GM10248 (cell line): ENCODE results near the gene MAPK14.

ENCODE experiments used
- CTCF ChIA-PET: fragments of 300-600 bp; sonication (Branson Sonifier 250); formaldehyde crosslinking; extraction: SDS; loops from one replicate; lab custom pipeline; 2021; ENCODE audit warnings: antibody characterized with exemption; lab: Yijun Ruan, JAX
- POLR2A ChIA-PET: fragments of 350-650 bp; sonication (Branson Sonifier 250); formaldehyde crosslinking; extraction: SDS; loops from one replicate; lab custom pipeline; 2020; ENCODE audit warnings: antibody characterized with exemption; lab: Yijun Ruan, JAX
- DNase-seq: peaks from one replicate; pipeline ENCODE4 v3.0.0; 2012; ENCODE audit errors: extremely low spot score
- CTCF ChIP-seq: IDR thresholded peaks from 2 replicates; pipeline ENCODE4 v1.5.1; 2012; ENCODE audit warnings: mild to moderate bottlenecking, low read depth; ENCODE audit errors: extremely low read depth, missing control alignments, control extremely low read depth

The MAPK14 gene

GRCh38 chr6:36147294-36147693 lies 119.7 kb downstream of the MAPK14 start:
- CTCF ChIA-PET = interaction anchor here (0.6 kb wide), 1 partner anchor 193 kb away, joined by 3 read pairs; no protein-coding TSS in a partner anchor
- no peak for DNase-seq
- TF ChIP-seq CTCF = no peak
- POLR2A ChIA-PET = no interaction called here

- DNase-seq = no peak
- POLR2A ChIA-PET = no interaction called here
- no peak for TF ChIP-seq CTCF
- CTCF ChIA-PET = interaction anchor here (1.1 to 1.5 kb wide), 2 partner anchors 19 to 54 kb away, joined by 3 to 4 read pairs; partner anchors contain the start of gene MAPK13
Observed at GRCh38 chr6:36149476-36149875, 121.9 kb downstream of the MAPK14 start.

DNA sequence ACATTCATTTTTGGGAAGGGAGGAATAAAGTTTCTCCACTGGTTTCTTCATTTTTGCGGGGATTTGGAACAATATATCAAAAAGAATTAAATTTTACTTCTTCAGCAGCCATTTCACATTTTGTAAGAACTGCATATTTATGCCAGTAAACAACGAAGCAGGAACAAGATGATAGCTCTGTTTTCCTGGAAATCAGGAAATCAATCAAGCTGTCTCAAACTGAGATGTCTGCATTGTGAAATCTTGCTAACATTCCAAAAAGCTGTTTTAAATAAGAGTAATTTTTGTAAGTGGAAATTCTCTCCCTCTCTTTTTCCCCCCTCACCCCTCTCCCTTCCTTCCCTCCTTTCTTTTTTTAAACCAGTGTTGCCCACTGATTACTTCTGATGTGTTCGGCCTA lies 122.7 kb downstream of the MAPK14 start:
- no peak for DNase-seq
- POLR2A ChIA-PET = no interaction called here
- CTCF ChIA-PET = interaction anchor here (1.1 to 1.5 kb wide), 2 partner anchors 20 to 55 kb away, joined by 3 to 4 read pairs; partner anchors contain the start of gene MAPK13
- no peak for TF ChIP-seq CTCF

DNA sequence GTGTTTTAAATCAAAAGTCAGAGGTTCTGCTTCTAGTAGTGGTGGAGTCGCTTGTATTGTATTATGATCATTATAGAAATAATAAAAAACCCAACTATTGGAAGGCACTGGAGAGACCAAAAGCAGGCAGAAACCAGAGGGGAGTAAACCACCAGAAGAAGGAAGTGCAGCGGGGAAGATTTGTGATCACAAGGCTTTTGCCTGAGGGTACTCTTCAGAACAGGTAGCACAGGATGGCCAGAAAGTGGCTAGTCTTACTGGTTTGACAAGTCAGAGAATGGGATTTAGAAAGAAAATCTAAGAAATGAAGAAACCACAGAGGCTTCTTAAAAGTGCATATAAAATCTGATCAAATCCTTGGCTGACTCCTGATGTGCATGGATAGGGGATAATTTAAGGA lies 126.7 kb downstream of the MAPK14 start:
- ChIA-PET POLR2A (no interaction called here), CTCF (no interaction called here)
- TF ChIP-seq CTCF = no peak
- no peak for DNase-seq

DNA sequence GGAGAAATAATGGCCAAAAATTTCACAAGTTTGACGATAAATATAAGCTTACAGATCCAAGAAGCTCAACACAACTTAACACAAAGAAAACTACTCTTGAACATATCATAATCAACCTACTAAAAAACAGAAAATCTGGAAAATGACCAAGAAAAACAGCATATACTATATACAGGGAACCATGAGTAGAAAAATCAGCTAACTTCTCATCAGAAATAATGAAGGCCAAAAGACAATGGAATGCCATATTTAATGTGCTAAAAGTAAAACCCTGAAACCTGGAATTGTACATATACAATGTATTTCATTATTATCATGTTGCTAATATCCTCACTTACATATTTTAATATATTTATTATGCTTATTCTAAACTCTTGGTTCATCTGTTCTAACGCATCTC lies 128.1 kb downstream of the MAPK14 start:
- CTCF ChIA-PET = interaction anchor here (0.7 to 2.1 kb wide), 2 partner anchors 15 to 20 kb away, joined by 3 to 6 read pairs; no protein-coding TSS in a partner anchor
- DNase-seq = no peak
- TF ChIP-seq CTCF = no peak
- POLR2A ChIA-PET = no interaction called here

DNA sequence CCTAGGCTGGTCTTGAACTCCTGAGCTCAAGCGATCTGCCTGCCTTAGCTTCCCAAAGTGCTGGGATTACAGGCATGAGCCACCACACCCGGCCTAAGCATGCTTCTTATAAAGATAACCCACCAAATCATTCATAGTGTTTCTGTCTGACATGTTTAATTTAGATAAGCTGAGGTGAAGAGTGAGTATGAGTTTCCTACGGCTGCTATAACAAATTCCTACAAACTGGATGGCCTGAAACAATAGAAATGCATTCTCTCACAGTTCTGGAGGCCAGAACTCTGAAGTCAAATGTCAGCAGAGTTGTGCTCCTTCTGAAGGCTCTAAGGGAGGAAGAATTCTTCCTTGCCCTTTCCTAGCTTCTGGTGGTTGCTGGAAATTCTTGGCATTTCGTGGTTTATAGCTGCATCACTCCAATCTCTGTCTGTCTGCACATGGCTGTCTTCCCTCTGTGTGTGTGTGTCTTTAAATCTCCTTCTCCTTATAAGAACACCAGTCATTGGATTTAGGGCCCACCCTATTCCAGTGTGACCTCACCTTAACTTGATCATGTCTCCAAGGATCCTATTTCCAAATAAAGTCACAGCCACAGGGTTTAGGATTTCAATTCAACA lies 132.6 kb downstream of the MAPK14 start:
- DNase-seq = no peak
- CTCF ChIA-PET = no interaction called here
- no peak for TF ChIP-seq CTCF
- POLR2A ChIA-PET = no interaction called here
